GM12872 (cell line): ENCODE measurements around the gene DCTN3.

ENCODE experiments used
- TF ChIP-seq, protein P1 (sequence below): IDR thresholded peaks from 3 replicates; pipeline ENCODE4 v1.5.1; 2011; ENCODE audit warnings: low read depth, mild to moderate bottlenecking, low read length, moderate library complexity; ENCODE audit not compliant: insufficient read depth

Gene DCTN3

DNA sequence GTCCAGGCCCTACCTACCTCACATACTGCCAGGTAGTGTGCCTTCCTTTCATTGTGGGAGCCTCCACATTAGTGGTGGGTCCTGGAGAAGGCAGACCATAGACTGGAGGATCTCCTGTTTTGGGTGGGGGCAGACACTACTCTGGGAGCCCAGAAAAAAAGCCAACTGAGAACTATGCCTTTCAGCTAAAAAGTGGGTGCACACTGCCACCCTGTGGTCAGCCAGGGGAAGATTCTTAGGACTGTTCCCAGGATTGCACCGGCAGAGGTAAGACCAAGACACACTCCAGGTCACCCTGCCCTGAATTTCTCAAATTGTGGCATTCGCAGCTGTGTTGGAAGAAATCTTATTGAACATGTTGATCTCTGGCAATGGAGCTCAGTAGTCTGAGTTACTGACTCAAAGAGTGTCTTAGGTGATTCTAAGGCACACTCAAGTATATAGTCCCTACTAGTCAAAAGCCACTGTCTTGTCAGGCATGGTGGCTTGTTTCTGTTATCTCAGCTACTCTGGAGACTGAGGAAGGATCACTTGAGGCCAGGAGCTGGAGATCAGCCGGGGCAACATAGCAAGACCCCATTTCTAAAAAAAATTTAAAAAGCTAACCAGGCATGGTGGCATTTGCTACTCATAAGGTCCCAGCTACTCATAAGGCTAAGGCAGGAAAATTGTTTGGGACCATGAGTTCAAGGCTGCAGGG, 13.7 kb upstream of the DCTN3 start:
- TF ChIP-seq, protein P1, sequence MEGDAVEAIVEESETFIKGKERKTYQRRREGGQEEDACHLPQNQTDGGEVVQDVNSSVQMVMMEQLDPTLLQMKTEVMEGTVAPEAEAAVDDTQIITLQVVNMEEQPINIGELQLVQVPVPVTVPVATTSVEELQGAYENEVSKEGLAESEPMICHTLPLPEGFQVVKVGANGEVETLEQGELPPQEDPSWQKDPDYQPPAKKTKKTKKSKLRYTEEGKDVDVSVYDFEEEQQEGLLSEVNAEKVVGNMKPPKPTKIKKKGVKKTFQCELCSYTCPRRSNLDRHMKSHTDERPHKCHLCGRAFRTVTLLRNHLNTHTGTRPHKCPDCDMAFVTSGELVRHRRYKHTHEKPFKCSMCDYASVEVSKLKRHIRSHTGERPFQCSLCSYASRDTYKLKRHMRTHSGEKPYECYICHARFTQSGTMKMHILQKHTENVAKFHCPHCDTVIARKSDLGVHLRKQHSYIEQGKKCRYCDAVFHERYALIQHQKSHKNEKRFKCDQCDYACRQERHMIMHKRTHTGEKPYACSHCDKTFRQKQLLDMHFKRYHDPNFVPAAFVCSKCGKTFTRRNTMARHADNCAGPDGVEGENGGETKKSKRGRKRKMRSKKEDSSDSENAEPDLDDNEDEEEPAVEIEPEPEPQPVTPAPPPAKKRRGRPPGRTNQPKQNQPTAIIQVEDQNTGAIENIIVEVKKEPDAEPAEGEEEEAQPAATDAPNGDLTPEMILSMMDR = peak; percentile 89

DNA sequence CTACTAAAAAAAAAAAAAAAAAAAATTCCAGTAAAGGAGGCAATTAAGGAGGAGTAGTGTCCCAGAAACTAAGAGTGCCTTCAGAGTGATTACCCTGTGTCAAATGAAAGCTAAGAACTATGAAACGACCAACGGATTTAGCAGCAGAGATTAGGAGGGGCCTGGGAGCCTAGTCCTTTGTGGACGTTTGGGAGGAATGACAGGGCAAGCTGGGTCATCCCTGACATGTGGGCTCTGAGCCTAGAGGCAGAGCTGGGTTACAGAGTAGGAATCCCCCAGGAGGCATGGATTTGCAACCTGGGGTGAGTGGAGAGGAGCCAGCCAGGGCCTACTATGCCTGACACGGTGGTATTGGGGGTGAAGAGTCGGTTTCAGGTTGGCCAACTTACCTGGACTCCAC, 12.9 kb upstream of the DCTN3 start:
- TF ChIP-seq, protein P1 = no peak

DNA sequence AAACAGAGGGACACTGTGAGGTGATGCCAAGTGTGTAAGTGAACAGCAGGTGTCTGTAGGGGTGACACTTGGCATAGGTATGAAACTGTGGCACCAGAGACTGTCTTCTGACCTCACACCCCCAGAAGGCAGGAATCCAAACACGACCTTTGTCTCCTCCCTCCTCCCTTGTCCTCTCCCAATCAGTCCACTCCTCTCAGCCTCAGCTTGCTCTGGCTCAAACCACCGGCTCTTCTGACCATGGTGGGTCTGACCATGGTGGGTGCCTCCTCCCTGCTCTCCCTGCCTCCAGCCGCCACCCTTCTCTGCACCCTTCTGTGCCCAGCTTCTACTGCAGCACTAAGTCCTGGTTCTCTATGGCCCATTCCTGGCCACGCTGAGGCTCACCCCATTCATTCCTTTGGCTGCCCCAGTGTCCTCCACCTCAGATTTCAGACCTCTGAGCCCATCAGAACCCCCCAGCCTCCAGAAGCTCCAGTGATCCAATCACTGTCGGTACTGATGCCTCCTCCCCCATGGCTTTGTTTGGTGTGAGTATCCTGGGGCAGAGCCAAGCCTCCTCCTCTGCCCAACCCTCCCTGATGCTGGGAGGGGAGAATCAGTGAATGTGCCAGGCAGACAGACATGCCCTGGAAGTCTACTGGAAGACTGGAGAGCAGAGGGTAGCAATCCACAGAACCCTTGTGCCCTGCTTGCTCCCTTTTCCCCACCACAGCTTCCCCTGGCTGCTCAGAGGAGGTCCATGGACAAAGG, 10.3 kb upstream of the DCTN3 start:
- TF ChIP-seq, protein P1 = no peak

DNA sequence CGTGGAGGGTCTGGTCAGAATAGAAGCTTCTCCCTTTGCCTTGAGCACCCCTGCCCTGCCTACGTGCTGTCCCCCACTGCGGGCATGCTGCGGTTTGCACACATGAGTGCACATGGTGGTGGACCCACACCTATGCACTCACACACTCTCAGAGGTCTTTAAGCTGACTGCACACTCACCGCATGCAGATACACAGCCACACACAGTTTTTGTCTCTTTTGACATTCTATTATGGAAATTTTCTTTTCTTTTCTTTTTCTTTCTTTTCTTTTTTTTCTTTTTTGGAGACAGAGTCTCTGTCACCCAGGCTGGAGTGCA, 9.2 kb upstream of the DCTN3 start:
- TF ChIP-seq, protein P1 = no peak

DNA sequence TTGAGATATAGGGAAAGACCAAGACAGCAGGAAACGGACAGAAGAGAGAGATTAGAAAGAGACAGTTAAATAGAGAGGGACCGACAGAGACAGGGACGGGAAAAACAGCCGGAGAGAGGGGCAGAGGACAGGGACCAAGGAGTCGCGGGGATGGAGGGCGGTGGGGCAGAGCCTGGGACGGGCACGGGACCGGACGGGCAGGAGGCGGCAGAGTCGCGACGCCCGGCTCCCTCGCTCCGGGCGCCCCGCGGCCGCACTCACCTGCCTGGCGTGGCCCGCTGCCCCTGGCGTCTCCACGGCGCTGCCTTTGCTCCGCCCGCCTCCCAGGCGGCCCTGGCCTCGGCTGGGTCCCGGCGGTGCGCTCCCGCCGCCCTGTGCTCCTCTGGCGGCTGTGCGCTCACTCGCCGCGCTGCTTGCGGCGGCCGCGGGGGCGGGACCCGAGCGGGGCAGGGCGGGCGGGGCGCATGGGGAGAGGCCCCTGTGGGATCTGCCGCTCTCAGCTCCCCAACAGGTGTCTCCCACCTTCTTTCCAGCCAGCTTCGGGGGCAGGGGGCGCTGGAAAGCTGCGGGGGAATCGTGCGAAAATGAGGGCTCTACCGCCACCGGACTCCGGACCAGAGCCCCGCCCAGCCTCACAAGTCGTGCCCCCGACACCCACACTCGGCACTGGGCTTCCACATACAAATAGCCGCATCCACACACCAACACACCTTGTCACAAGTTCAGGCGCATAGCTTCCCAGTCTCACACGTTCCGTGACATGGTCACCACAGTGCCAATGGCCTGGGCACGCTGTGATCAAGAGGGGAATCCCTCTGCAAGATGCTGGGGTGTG, 8.6 kb upstream of the DCTN3 start, which contains the start of gene ARID3C:
ARID3C (minus strand) TSS at position 411 of the 835 bp plus-strand sequence. CDS start 1,052 bp downstream, outside the sequence.
- TF ChIP-seq, protein P1 = no peak

DNA sequence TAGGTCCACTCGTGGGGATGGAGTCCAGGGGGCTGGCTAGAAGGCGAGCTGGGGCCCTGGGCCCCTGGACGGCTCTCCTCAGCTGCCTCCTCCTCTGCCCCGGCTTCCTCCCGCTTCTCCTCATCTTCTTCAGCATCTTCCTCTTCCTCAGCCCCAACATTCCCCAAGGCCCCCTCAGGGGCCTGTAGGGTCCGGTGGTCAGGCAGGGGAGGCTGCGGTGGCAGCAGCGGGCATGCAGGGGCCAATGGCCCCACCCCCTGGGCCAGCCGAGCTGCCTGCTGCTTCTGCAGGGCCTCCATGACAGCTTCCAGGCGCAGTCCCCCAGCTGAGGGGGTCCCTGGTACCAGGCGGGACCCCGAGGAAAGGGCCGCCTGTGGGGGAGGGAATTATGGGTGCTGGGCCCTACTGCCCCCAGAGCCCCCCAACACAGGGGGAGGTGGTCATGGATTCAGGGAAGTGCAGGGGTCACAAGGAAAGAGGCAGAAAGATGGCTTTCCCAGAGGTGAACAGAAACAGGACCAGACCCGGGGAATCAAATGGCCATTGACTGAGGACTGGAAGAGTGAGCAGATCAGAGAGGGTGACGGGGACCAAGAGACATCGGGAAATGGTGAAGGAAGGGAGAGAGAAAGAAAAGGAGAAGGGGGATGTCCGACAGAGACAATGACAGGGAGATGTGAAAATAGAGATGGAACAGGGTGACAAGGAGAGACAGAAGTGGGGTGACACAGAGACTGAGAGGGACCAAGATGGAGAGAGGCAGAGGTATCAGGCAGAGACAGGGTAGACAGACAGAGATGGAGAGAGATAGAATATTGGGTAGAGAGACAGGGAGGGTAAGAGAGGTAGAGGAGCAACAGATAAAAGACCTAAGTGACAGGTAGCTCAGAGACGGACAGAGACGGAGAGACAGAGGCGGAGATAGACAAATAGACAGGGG, 7.7 kb upstream of the DCTN3 start:
- TF ChIP-seq, protein P1 = no peak
